PC-3 (cell line): Measurements from ENCODE around the gene IL1R1. TPM values are rescaled to one million over a fixed set of nuclear protein-coding genes. Genes with fewer than 3 reads are reported as not detected.
A peak's percentile ranks its signal among the peaks of the same experiment; 100 is the strongest.
"Not testable (repeated sequence)": the region's sequence is repeated elsewhere in the genome, so short reads cannot be mapped to it uniquely, and the experiment has no call there.

Experiments used
- ATAC-seq: fragments of 200-7000 bp; cut with Tn5 transposase; 2 replicates; pipeline ENCODE4 v1.9.1; 2020; ENCODE audit warnings: mild to moderate bottlenecking, moderate library complexity
- BruUV-seq: library from RNA; stranded (reverse); fragments of 400-500 nt; replicated peaks from 2 replicates; lab custom pipeline; 2021; lab: Mats Ljungman, UMichigan
- CTCF ChIA-PET: fragments of 300-600 bp; sonication (Branson Sonifier 250); formaldehyde crosslinking; loops from one replicate; lab custom pipeline; 2022; ENCODE audit warnings: antibody characterized with exemption; lab: Charles Lee
- POLR2A ChIA-PET: fragments of 300-600 bp; sonication (Branson Sonifier 250); formaldehyde crosslinking; loops from one replicate; lab custom pipeline; 2022; ENCODE audit warnings: antibody characterized with exemption; ENCODE audit not compliant: unreplicated experiment; lab: Charles Lee
- DNase-seq: peaks from one replicate; pipeline ENCODE4 v3.0.0-alpha.2; 2015
- H2AFZ ChIP-seq: fragments of 300-600 bp; sonication (generic); 2 replicates; pipeline ENCODE4 v1.6.0; 2016; ENCODE audit warnings: antibody characterized with exemption, low read length
- H3F3A ChIP-seq: fragments of 300-600 bp; sonication (generic); one replicate; pipeline ENCODE4 v1.6.0; 2017; ENCODE audit warnings: antibody characterized with exemption, low read length, control low read depth, mild to moderate bottlenecking; ENCODE audit not compliant: unreplicated experiment
- H3K27ac ChIP-seq: fragments of 300-600 bp; sonication (generic); 2 replicates; pipeline ENCODE4 v1.5.1; 2016; ENCODE audit warnings: mild to moderate bottlenecking, low read length
- H3K27me3 ChIP-seq: fragments of 300-600 bp; sonication (generic); 2 replicates; pipeline ENCODE4 v1.6.1; 2016; ENCODE audit warnings: low read length, mixed read lengths
- H3K36me3 ChIP-seq: fragments of 300-600 bp; sonication (generic); 2 replicates; pipeline ENCODE4 v1.6.1; 2016; ENCODE audit warnings: low read depth, mixed run types, low read length, mixed read lengths
- H3K4me1 ChIP-seq: fragments of 300-600 bp; sonication (generic); 2 replicates; pipeline ENCODE4 v1.5.1; 2016; ENCODE audit warnings: low read length; ENCODE audit not compliant: insufficient read depth
- H3K4me2 ChIP-seq: fragments of 300-600 bp; sonication (generic); 2 replicates; pipeline ENCODE4 v1.6.0; 2016; ENCODE audit warnings: low read length
- H3K4me3 ChIP-seq: fragments of 300-600 bp; sonication (generic); 2 replicates; pipeline ENCODE4 v1.5.1; 2016; ENCODE audit warnings: mild to moderate bottlenecking, low read length, mixed read lengths
- H3K79me2 ChIP-seq: fragments of 300-600 bp; sonication (generic); 2 replicates; pipeline ENCODE4 v1.6.1; 2017; ENCODE audit warnings: low read length, mixed read lengths
- H3K9ac ChIP-seq: fragments of 300-600 bp; sonication (generic); 2 replicates; pipeline ENCODE4 v1.6.0; 2016; ENCODE audit warnings: mild to moderate bottlenecking, low read length
- H3K9me2 ChIP-seq: fragments of 300-600 bp; sonication (generic); replicated peaks from 2 replicates; pipeline ENCODE4 v1.6.1; 2016; ENCODE audit warnings: mixed run types, low read length, mixed read lengths
- H3K9me3 ChIP-seq: fragments of 300-600 bp; sonication (generic); 2 replicates; pipeline ENCODE4 v1.6.1; 2016; ENCODE audit warnings: low read length, mixed read lengths
- H4K20me1 ChIP-seq: fragments of 300-600 bp; sonication (generic); 2 replicates; pipeline ENCODE4 v1.6.1; 2016; ENCODE audit warnings: low read length, mixed read lengths
- EZH2 ChIP-seq: fragments of 300-600 bp; sonication (generic); IDR thresholded peaks from one replicate; pipeline ENCODE4 v1.6.1; 2017; ENCODE audit warnings: antibody characterized with exemption, mild to moderate bottlenecking, low read length; ENCODE audit not compliant: unreplicated experiment
- EZH2phosphoT487 ChIP-seq: fragments of 300-600 bp; sonication (generic); IDR thresholded peaks from 2 replicates; pipeline ENCODE4 v1.6.1; 2018; ENCODE audit warnings: mild to moderate bottlenecking, antibody characterized with exemption, low read length, borderline replicate concordance
- intact Hi-C: fragments of 100-400 bp; cut with micrococcal nuclease; formaldehyde crosslinking; loops from 2 replicates; pipeline ENCODE4 v1.9.0; 2023
- total RNA-seq: library from RNA; depleted of rRNA; stranded (reverse); fragments of >200 nt; gene quantifications from 2 replicates; pipeline ENCODE4 v1.2.3, GENCODE V29; 2014
- TF ChIP-seq, protein P1 (sequence below): fragments of 300-600 bp; sonication (generic); conservative IDR thresholded peaks from 2 replicates; pipeline ENCODE4 v1.5.1; 2017; ENCODE audit warnings: antibody characterized with exemption, low read depth, mild to moderate bottlenecking, low read length

Gene IL1R1
- total RNA-seq, 1 experiment from 2014 or later = 0.69 TPM

DNA sequence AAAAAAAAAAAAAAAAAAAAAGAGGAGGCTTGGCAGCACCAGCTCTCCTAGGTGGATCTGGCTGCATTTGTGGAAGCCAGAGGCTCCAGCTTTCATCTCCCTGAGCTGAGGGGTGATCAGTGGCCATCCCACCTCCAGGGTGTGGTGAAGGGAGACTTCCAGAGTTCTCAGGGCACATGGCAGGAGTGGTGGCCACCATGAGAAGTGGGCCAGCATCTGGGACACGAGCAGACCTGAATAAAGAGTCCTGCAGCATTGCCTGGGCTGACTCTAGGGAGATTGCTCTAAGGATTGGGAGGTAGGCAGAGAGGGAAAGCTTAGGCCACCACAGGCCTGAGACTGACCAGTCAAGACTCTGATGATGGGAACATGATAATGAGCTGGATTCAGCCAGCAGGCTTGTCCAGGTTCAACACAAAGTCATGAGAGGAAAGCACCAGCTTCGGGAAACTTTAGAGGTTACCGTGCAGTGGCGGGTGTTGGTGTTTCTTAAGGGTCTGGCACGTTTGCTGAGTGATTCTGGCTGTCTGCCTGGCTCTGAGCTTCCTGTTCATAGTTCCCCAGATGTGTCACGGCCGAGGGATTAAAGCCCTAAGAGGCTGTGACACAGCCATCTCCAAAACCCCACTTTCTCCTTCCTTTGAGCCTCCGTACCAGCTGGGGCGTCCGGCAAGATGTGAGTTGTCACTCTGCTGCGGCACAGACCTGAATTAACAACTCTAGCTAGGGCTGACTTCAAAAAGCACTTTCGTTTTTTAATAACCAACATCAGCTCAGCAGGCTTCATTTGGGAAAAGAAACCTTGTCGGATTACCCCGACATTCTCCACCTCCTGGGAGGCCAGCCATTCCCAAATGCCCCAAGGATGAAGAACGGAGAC is 38.3 kb upstream of the IL1R1 start:
- Histone ChIP-seq H3K79me2 (no peaks in the 10 kb centered on the region), H3K9me3 (no peaks in the 10 kb centered on the region), H3K4me2 (no peak overlapping the region), H3K27me3 (no peaks in the 10 kb centered on the region), H3K4me3 (no peak overlapping the region), H3F3A (no peaks in the 10 kb centered on the region), H3K4me1 (peaks cover 22% of the 10 kb centered on the region), H3K9ac (no peak overlapping the region), H2AFZ (no peak overlapping the region), H3K27ac (no peak overlapping the region), H3K36me3 (no peaks in the 10 kb centered on the region), H4K20me1 (no peaks in the 10 kb centered on the region), H3K9me2 (no peaks in the 10 kb centered on the region; the same call in 1 of the 2 replicates)
- no peak for DNase-seq
- ATAC-seq = no peak
- ChIA-PET CTCF (no interaction called here), POLR2A (no interaction called here)
- intact Hi-C loops = no loop called here
- BruUV-seq = no TSS peak
- TF ChIP-seq, protein P1, sequence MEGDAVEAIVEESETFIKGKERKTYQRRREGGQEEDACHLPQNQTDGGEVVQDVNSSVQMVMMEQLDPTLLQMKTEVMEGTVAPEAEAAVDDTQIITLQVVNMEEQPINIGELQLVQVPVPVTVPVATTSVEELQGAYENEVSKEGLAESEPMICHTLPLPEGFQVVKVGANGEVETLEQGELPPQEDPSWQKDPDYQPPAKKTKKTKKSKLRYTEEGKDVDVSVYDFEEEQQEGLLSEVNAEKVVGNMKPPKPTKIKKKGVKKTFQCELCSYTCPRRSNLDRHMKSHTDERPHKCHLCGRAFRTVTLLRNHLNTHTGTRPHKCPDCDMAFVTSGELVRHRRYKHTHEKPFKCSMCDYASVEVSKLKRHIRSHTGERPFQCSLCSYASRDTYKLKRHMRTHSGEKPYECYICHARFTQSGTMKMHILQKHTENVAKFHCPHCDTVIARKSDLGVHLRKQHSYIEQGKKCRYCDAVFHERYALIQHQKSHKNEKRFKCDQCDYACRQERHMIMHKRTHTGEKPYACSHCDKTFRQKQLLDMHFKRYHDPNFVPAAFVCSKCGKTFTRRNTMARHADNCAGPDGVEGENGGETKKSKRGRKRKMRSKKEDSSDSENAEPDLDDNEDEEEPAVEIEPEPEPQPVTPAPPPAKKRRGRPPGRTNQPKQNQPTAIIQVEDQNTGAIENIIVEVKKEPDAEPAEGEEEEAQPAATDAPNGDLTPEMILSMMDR = no peak
- TF ChIP-seq EZH2 = no peak
- no peak for TF ChIP-seq EZH2phosphoT487

DNA sequence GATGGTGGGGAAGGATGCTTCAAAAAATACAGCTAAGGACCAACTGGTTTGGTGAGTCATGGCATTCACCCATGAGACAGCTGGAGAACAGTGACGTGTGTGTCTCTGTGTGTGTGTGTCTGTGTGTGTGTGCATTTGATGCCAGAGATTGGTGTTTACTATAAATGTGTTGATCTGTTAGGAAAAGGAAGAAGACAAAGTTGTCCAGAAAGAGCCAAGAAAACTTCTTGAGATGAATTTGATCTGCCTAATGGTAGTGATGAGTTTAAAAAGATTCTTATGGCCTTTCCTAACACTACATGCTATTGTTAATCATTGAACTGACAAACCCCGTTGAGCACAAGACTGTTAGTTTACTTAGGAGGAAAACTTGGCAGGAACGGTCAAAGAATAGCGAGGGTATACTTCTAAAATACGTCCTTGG is 36.4 kb upstream of the IL1R1 start:
- Histone ChIP-seq H3K27me3 (no peaks in the 10 kb centered on the region), H3K27ac (no peak overlapping the region), H3K9me3 (no peaks in the 10 kb centered on the region), H3F3A (no peaks in the 10 kb centered on the region), H3K4me1 (peaks cover 5% of the 10 kb centered on the region), H3K4me3 (no peak overlapping the region), H3K4me2 (no peak overlapping the region), H3K9ac (no peak overlapping the region), H3K79me2 (no peaks in the 10 kb centered on the region), H3K9me2 (no peaks in the 10 kb centered on the region), H3K36me3 (no peaks in the 10 kb centered on the region), H4K20me1 (no peaks in the 10 kb centered on the region), H2AFZ (no peak overlapping the region)
- TF ChIP-seq, protein P1 = no peak
- TF ChIP-seq EZH2 (no peak), EZH2phosphoT487 (no peak)
- POLR2A ChIA-PET = no interaction called here
- CTCF ChIA-PET = interaction anchor here (0.8 kb wide), 1 partner anchor 86 kb away, joined by 4 read pairs; no protein-coding TSS in a partner anchor
- peak; percentile 45 for DNase-seq
- intact Hi-C loops = no loop called here
- no peak for ATAC-seq
- BruUV-seq = no TSS peak

DNA sequence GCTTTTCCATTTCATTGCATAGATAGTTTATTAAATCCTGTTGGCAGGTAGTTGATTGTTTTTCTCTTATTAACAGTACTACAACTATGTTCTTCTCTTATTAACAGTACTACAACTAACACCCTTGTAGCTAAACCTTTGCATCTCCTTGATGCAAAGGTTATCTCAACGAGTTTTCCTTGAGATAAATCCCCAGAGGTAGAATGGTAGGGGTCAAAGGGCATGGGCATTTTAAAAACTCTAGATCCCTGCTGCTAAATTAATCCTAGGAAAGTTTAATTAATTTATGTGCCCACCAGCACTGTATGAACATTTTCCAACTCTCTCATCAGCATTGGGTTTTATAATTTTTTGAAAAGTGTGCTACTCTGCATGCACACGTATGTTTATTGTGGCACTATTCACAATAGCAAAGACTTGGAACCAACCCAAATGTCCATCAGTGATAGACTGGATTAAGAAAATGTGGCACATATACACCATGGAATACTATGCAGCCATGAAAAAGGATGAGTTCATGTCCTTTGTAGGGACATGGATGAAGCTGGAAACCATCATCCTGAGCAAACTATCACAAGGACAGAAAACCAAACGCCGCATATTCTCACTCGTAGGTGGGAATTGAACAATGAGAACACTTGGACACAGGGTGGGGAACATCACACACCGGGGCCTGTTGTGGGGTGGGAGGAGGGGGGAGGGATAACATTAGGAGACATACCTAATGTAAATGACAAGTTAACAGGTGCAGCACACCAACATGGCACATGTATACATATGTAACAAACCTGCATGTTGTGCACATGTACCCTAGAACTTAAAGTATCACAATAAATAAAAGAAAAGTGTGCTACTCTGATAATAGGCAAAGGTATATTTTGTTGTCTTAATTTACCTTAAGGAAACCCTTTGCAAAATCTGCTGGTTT is 35.5 kb upstream of the IL1R1 start:
- H3K4me3 ChIP-seq, H3K4me1 ChIP-seq, H3K27ac ChIP-seq, DNase-seq, H3F3A ChIP-seq, CTCF ChIA-PET, POLR2A ChIA-PET, H4K20me1 ChIP-seq, intact Hi-C loops, H3K27me3 ChIP-seq, BruUV-seq, H3K9me3 ChIP-seq, H3K79me2 ChIP-seq, H3K9ac ChIP-seq, H2AFZ ChIP-seq, H3K36me3 ChIP-seq, H3K4me2 ChIP-seq, H3K9me2 ChIP-seq, ATAC-seq: not testable (repeated sequence)
